ENCODE data around the gene GDPD5. TPM values are rescaled to one million over a fixed set of nuclear protein-coding genes. Genes with fewer than 3 reads are reported as not detected.

The GDPD5 gene
- polyA plus RNA-seq, 2 donors: 1.9 to 3.0 TPM

- Histone ChIP-seq H3K36me3 (ENCODE audit: control insufficient read depth in 2 of 2, insufficient read depth in 2 of 2, low read length in 1 of 2) (no peaks in the 10 kb centered on the region), H3K4me1 (ENCODE audit: control insufficient read depth in 2 of 2, insufficient read depth in 2 of 2, low read length in 1 of 2) (no peaks in the 10 kb centered on the region), H3K27ac (ENCODE audit: low read depth in 2 of 2, low read length in 1 of 2) (no peak overlapping the region), H3K27me3 (ENCODE audit: control insufficient read depth in 1 of 2, insufficient read depth in 2 of 2, low read length in 2 of 2) (no peaks in the 10 kb centered on the region), H3K4me3 (ENCODE audit: low read depth in 1 of 2, low read length in 2 of 2) (no peak overlapping the region), H3K9me3 (ENCODE audit: control insufficient read depth in 2 of 2, insufficient read depth in 1 of 2, low read depth in 1 of 2, low read length in 1 of 2) (no peaks in the 10 kb centered on the region)
- WGBS, 2 donors: 91% methylated on average over 8 of the region's 8 CpGs
Measured at GRCh38 chr11:75548595-75549272, 23.0 kb upstream of the GDPD5 start.

DNA sequence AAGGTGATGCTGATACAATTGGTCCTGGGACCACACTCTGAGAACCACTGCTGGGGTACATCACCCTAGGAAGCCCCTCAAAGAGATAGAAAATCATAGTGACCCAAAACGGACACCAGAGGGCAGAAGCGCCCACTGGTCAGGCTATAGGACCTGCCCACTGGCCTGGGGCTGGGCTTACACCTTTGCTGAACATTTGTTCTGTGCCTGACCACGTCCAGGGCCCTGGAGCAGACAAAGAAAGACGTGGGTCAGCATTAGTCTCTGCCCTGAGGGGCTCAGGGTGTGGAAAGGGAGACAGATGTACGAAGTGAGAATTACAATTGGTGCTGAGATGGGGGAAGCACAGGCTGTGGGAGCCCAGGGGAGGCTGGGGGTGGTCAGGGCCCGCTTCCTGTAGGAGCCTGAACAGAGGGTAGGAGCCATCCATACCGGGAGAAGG, 21.9 kb upstream of the GDPD5 start:
- Histone ChIP-seq H3K27me3 (ENCODE audit: control insufficient read depth in 1 of 2, insufficient read depth in 2 of 2, low read length in 2 of 2) (no peaks in the 10 kb centered on the region), H3K27ac (ENCODE audit: low read depth in 2 of 2, low read length in 1 of 2) (no peak overlapping the region), H3K4me1 (ENCODE audit: control insufficient read depth in 2 of 2, insufficient read depth in 2 of 2, low read length in 1 of 2) (no peaks in the 10 kb centered on the region), H3K36me3 (ENCODE audit: control insufficient read depth in 2 of 2, insufficient read depth in 2 of 2, low read length in 1 of 2) (no peaks in the 10 kb centered on the region), H3K9me3 (ENCODE audit: control insufficient read depth in 2 of 2, insufficient read depth in 1 of 2, low read depth in 1 of 2, low read length in 1 of 2) (no peaks in the 10 kb centered on the region), H3K4me3 (ENCODE audit: low read depth in 1 of 2, low read length in 2 of 2) (no peak overlapping the region)
- WGBS, 2 donors: 19 to 21% methylated on average over 7 of the region's 7 CpGs

DNA sequence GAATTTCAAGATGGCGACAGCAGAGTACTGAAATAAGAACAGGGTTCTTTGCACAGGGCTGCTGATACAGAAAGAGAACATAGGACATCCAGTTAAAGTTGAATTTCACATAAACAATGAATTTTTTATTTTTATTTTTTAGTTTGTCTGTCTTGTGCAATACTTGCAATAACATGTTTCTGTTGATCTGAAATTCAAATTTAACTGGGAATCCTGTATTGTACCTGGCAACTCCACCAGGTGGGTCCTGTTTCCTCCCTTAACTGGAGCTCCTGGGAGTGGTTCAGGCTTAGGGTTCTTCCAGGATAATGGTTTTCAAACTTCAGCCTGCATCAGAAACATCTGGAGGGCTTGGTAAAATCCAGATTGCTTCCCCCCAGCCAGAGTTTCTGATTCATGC, 21.4 kb upstream of the GDPD5 start:
- WGBS, 2 donors: 95 to 97% methylated on average over 1 of the region's 1 CpG
- H3K4me1 ChIP-seq (ENCODE audit: control insufficient read depth in 2 of 2, insufficient read depth in 2 of 2, low read length in 1 of 2): no peaks in the 10 kb centered on the region
- no peaks in the 10 kb centered on the region for H3K36me3 ChIP-seq (ENCODE audit: control insufficient read depth in 2 of 2, insufficient read depth in 2 of 2, low read length in 1 of 2)
- no peak overlapping the region for H3K4me3 ChIP-seq (ENCODE audit: low read depth in 1 of 2, low read length in 2 of 2)
- no peaks in the 10 kb centered on the region for H3K9me3 ChIP-seq (ENCODE audit: control insufficient read depth in 2 of 2, insufficient read depth in 1 of 2, low read depth in 1 of 2, low read length in 1 of 2)
- H3K27ac ChIP-seq (ENCODE audit: low read depth in 2 of 2, low read length in 1 of 2): no peak overlapping the region
- H3K27me3 ChIP-seq (ENCODE audit: control insufficient read depth in 1 of 2, insufficient read depth in 2 of 2, low read length in 2 of 2): no peaks in the 10 kb centered on the region

GRCh38 chr11:75543806-75544205, 18.1 kb upstream of the GDPD5 start:
- 78 to 87% methylated on average over 6 of the region's 6 CpGs for WGBS, 2 donors
- Histone ChIP-seq H3K27me3 (ENCODE audit: control insufficient read depth in 1 of 2, insufficient read depth in 2 of 2, low read length in 2 of 2) (no peaks in the 10 kb centered on the region), H3K27ac (ENCODE audit: low read depth in 2 of 2, low read length in 1 of 2) (no peak overlapping the region), H3K4me1 (ENCODE audit: control insufficient read depth in 2 of 2, insufficient read depth in 2 of 2, low read length in 1 of 2) (no peaks in the 10 kb centered on the region), H3K4me3 (ENCODE audit: low read depth in 1 of 2, low read length in 2 of 2) (no peak overlapping the region), H3K36me3 (ENCODE audit: control insufficient read depth in 2 of 2, insufficient read depth in 2 of 2, low read length in 1 of 2) (no peaks in the 10 kb centered on the region), H3K9me3 (ENCODE audit: control insufficient read depth in 2 of 2, insufficient read depth in 1 of 2, low read depth in 1 of 2, low read length in 1 of 2) (no peaks in the 10 kb centered on the region)

GRCh38 chr11:75542088-75542438, 16.3 kb upstream of the GDPD5 start:
- H3K27me3 ChIP-seq (ENCODE audit: control insufficient read depth in 1 of 2, insufficient read depth in 2 of 2, low read length in 2 of 2): no peaks in the 10 kb centered on the region
- WGBS, 2 donors: 85 to 86% methylated on average over 1 of the region's 1 CpG
- H3K9me3 ChIP-seq (ENCODE audit: control insufficient read depth in 2 of 2, insufficient read depth in 1 of 2, low read depth in 1 of 2, low read length in 1 of 2): no peaks in the 10 kb centered on the region
- H3K4me1 ChIP-seq (ENCODE audit: control insufficient read depth in 2 of 2, insufficient read depth in 2 of 2, low read length in 1 of 2): no peaks in the 10 kb centered on the region
- H3K36me3 ChIP-seq (ENCODE audit: control insufficient read depth in 2 of 2, insufficient read depth in 2 of 2, low read length in 1 of 2): no peaks in the 10 kb centered on the region
- no peak overlapping the region for H3K4me3 ChIP-seq (ENCODE audit: low read depth in 1 of 2, low read length in 2 of 2)
- no peak overlapping the region for H3K27ac ChIP-seq (ENCODE audit: low read depth in 2 of 2, low read length in 1 of 2)

GRCh38 chr11:75541193-75542087, 15.7 kb upstream of the GDPD5 start:
- Histone ChIP-seq H3K4me1 (ENCODE audit: control insufficient read depth in 2 of 2, insufficient read depth in 2 of 2, low read length in 1 of 2) (no peaks in the 10 kb centered on the region), H3K27me3 (ENCODE audit: control insufficient read depth in 1 of 2, insufficient read depth in 2 of 2, low read length in 2 of 2) (no peaks in the 10 kb centered on the region), H3K36me3 (ENCODE audit: control insufficient read depth in 2 of 2, insufficient read depth in 2 of 2, low read length in 1 of 2) (no peaks in the 10 kb centered on the region), H3K9me3 (ENCODE audit: control insufficient read depth in 2 of 2, insufficient read depth in 1 of 2, low read depth in 1 of 2, low read length in 1 of 2) (no peaks in the 10 kb centered on the region), H3K27ac (ENCODE audit: low read depth in 2 of 2, low read length in 1 of 2) (no peak overlapping the region), H3K4me3 (ENCODE audit: low read depth in 1 of 2, low read length in 2 of 2) (no peak overlapping the region)
- WGBS, 2 donors: 91% methylated on average over 4 of the region's 4 CpGs

DNA sequence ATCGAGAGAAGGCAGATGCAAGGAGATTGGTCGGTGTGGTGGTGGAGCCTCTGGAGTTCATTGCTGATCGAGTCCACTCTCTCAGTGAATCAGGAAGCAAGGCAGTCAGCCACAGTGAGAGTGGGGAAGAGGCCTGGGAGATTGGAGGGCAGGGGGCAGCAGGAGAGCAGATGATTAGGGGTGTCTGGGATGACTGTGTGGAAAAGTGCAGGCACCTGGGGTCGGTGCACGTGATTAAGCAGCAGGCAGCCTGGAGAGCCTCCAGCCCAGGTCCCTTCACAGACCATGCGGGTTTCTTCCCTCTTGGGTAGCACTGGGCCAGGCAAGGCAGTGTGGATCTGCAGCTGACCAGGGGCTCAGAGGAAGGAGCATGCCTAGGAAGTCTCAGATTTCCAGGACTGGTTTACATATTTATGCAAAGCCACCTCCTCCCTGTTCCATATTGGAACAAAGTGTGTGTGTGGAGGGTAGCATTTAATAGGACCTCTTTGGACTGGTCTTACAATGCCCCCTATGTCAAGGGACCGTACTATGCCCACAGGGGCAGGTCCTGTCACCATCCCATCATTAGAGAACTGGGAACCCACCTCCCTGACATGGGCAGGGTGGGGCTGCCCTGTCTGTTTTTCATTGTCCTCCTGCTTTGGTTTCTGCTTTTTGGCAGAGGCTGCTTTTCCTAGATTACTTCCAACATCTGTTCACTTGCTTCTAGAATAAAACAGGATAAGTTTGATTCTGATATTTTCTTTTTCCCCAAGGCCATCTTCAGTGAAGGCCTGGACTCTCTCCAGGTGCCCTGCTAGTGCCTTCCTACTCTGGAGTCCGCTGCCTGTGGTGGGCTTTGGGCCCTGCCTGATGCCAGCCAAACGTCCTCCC, 14.0 kb upstream of the GDPD5 start:
- 75 to 76% methylated on average over 9 of the region's 9 CpGs for WGBS, 2 donors
- no peaks in the 10 kb centered on the region for H3K36me3 ChIP-seq (ENCODE audit: control insufficient read depth in 2 of 2, insufficient read depth in 2 of 2, low read length in 1 of 2)
- H3K4me3 ChIP-seq (ENCODE audit: low read depth in 1 of 2, low read length in 2 of 2): no peak overlapping the region
- H3K9me3 ChIP-seq (ENCODE audit: control insufficient read depth in 2 of 2, insufficient read depth in 1 of 2, low read depth in 1 of 2, low read length in 1 of 2): no peaks in the 10 kb centered on the region
- no peaks in the 10 kb centered on the region for H3K4me1 ChIP-seq (ENCODE audit: control insufficient read depth in 2 of 2, insufficient read depth in 2 of 2, low read length in 1 of 2)
- H3K27ac ChIP-seq (ENCODE audit: low read depth in 2 of 2, low read length in 1 of 2): no peak overlapping the region
- H3K27me3 ChIP-seq (ENCODE audit: control insufficient read depth in 1 of 2, insufficient read depth in 2 of 2, low read length in 2 of 2): no peaks in the 10 kb centered on the region

GRCh38 chr11:75538150-75538942, 12.6 kb upstream of the GDPD5 start:
- Histone ChIP-seq H3K27ac (ENCODE audit: low read depth in 2 of 2, low read length in 1 of 2) (no peak overlapping the region), H3K9me3 (ENCODE audit: control insufficient read depth in 2 of 2, insufficient read depth in 1 of 2, low read depth in 1 of 2, low read length in 1 of 2) (no peaks in the 10 kb centered on the region), H3K27me3 (ENCODE audit: control insufficient read depth in 1 of 2, insufficient read depth in 2 of 2, low read length in 2 of 2) (no peaks in the 10 kb centered on the region), H3K4me3 (ENCODE audit: low read depth in 1 of 2, low read length in 2 of 2) (no peak overlapping the region), H3K36me3 (ENCODE audit: control insufficient read depth in 2 of 2, insufficient read depth in 2 of 2, low read length in 1 of 2) (no peaks in the 10 kb centered on the region), H3K4me1 (ENCODE audit: control insufficient read depth in 2 of 2, insufficient read depth in 2 of 2, low read length in 1 of 2) (no peaks in the 10 kb centered on the region)
- WGBS, 2 donors: 76 to 77% methylated on average over 11 of the region's 11 CpGs

- Histone ChIP-seq H3K27ac (ENCODE audit: low read depth in 2 of 2, low read length in 1 of 2) (no peak overlapping the region), H3K27me3 (ENCODE audit: control insufficient read depth in 1 of 2, insufficient read depth in 2 of 2, low read length in 2 of 2) (no peaks in the 10 kb centered on the region), H3K4me1 (ENCODE audit: control insufficient read depth in 2 of 2, insufficient read depth in 2 of 2, low read length in 1 of 2) (no peaks in the 10 kb centered on the region), H3K9me3 (ENCODE audit: control insufficient read depth in 2 of 2, insufficient read depth in 1 of 2, low read depth in 1 of 2, low read length in 1 of 2) (no peaks in the 10 kb centered on the region), H3K4me3 (ENCODE audit: low read depth in 1 of 2, low read length in 2 of 2) (no peak overlapping the region), H3K36me3 (ENCODE audit: control insufficient read depth in 2 of 2, insufficient read depth in 2 of 2, low read length in 1 of 2) (no peaks in the 10 kb centered on the region)
- 85% methylated on average over 5 of the region's 5 CpGs for WGBS, 2 donors
Measured at GRCh38 chr11:75537740-75538139, 12.0 kb upstream of the GDPD5 start.

Data from esophagus (tissue), 2 donors.